Body of pancreas (tissue), 4 donors: ENCODE measurements around the gene PTBP3.

Source experiments
- CTCF ChIP-seq, 7 experiments: fragments of 450-650 bp in 4 of 7; fragments of 200-600 bp in 3 of 7; sonication (generic) in 3 of 7; IDR thresholded peaks; one replicate each; pipeline ENCODE4 v1.5.1; 2016 to 2019; ENCODE audit warnings: antibody characterized with exemption in 7 of 7
- POLR2A ChIP-seq, 3 donors: fragments of 450-650 bp; IDR thresholded peaks; one replicate each; pipeline ENCODE4 v1.6.1; 2016; ENCODE audit warnings: antibody characterized with exemption in 3 of 3, mild to moderate bottlenecking in 2 of 3

GRCh38 chr9:112380102-112380824 lies 46.8 kb upstream of the PTBP3 start, which contains the start of gene HSDL2:
- TF ChIP-seq POLR2A (IDR thresholded peaks at IDR 0.05) (no peak), CTCF (IDR thresholded peaks at IDR 0.05) (no peak)
